DOHH2 (cell line): ENCODE data around the gene VAV2.

Experiments
- H3F3A ChIP-seq: fragments of 200-600 bp; sonication (generic), shearing (Covaris generic); 2 replicates; pipeline ENCODE4 v1.6.0; 2016; ENCODE audit warnings: antibody characterized with exemption, mild to moderate bottlenecking; ENCODE audit not compliant: control insufficient read depth, insufficient read depth
- H3K27ac ChIP-seq: fragments of 200-600 bp; sonication (generic); 2 replicates; pipeline ENCODE4 v1.5.1; 2014; ENCODE audit warnings: low read depth, mild to moderate bottlenecking, low read length, moderate library complexity
- H3K27me3 ChIP-seq: fragments of 200-600 bp; sonication (generic); 2 replicates; pipeline ENCODE4 v1.6.1; 2014; ENCODE audit warnings: mild to moderate bottlenecking, low read length, mixed read lengths; ENCODE audit not compliant: control insufficient read depth
- H3K36me3 ChIP-seq: fragments of 200-600 bp; sonication (generic); 2 replicates; pipeline ENCODE4 v1.6.1; 2014; ENCODE audit warnings: mild to moderate bottlenecking, low read length, moderate library complexity, mixed read lengths; ENCODE audit not compliant: control insufficient read depth
- H3K4me1 ChIP-seq: fragments of 200-600 bp; sonication (generic); 2 replicates; pipeline ENCODE4 v1.6.1; 2014; ENCODE audit warnings: mild to moderate bottlenecking, low read length, mixed read lengths; ENCODE audit not compliant: control insufficient read depth
- H3K4me2 ChIP-seq: fragments of 200-600 bp; sonication (generic); 2 replicates; pipeline ENCODE4 v1.6.0; 2014; ENCODE audit warnings: mild to moderate bottlenecking, low read length, moderate library complexity
- H3K4me3 ChIP-seq: fragments of 200-600 bp; sonication (generic); 2 replicates; pipeline ENCODE4 v1.5.1; 2014; ENCODE audit warnings: mild to moderate bottlenecking, low read length, mixed read lengths
- H3K79me2 ChIP-seq: fragments of 200-600 bp; sonication (generic); 2 replicates; pipeline ENCODE4 v1.6.1; 2014; ENCODE audit warnings: mild to moderate bottlenecking, low read length, mixed read lengths; ENCODE audit not compliant: control insufficient read depth
- H3K9me2 ChIP-seq: fragments of 200-600 bp; sonication (generic); replicated peaks from 2 replicates; pipeline ENCODE4 v1.6.1; 2014; ENCODE audit warnings: mild to moderate bottlenecking, low read length, mixed read lengths; ENCODE audit not compliant: control insufficient read depth
- H3K9me3 ChIP-seq: fragments of 200-600 bp; sonication (generic); 2 replicates; pipeline ENCODE4 v1.6.1; 2014; ENCODE audit warnings: antibody characterized with exemption, low read length, mixed read lengths; ENCODE audit not compliant: control insufficient read depth, insufficient read depth
- H4K20me1 ChIP-seq: fragments of 200-600 bp; sonication (generic); 2 replicates; pipeline ENCODE4 v1.6.0; 2014; ENCODE audit warnings: low read depth, mild to moderate bottlenecking, antibody characterized with exemption, low read length, moderate library complexity; ENCODE audit not compliant: control insufficient read depth, insufficient read depth
- EZH2phosphoT487 ChIP-seq: fragments of 200-600 bp; sonication (generic); IDR thresholded peaks from 2 replicates; pipeline ENCODE4 v1.6.1; 2017; ENCODE audit warnings: borderline replicate concordance, mild to moderate bottlenecking, antibody characterized with exemption, low read length, moderate library complexity, mixed read lengths
- TF ChIP-seq, protein P1 (sequence below): fragments of 200-600 bp; sonication (generic); IDR thresholded peaks from one replicate; pipeline ENCODE4 v1.5.1; 2014; ENCODE audit warnings: antibody characterized with exemption, mild to moderate bottlenecking, low read depth, low read length; ENCODE audit not compliant: poor library complexity, severe bottlenecking

The VAV2 gene

DNA sequence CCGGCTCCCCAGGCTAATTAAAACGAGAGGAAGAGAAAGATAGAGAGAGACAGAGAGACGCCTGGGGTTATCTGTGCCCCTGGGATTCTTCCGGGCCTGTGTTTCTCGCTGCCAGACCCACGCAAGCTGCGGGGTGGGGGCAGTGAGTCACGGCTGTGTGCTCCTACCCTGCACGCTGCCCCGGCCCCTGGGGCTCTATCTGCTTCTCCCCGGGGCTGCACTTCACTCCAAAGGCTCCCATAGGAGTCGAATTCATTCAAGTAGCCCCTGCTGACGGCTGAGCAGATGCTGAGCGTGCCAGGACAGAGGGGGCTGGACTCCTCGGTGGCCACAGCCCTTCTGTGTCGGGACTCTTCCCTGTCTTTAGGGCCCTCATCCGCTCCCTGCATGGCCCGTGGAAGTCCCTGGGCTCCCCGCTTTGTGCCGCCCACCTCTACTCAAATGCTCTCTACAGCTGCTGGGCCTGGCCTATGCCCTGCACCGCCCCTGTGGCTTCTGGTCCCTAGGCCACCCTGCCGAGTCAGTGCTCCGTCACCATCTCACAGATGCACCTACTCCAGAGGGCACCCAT lies 276.7 kb downstream of the VAV2 start:
- H4K20me1 ChIP-seq: no peaks in the 10 kb centered on the region
- no peaks in the 10 kb centered on the region for H3K36me3 ChIP-seq
- H3K27me3 ChIP-seq: no peaks in the 10 kb centered on the region
- no peaks in the 10 kb centered on the region for H3K79me2 ChIP-seq
- peaks cover 44% of the 10 kb centered on the region for H3K4me1 ChIP-seq
- no peak for TF ChIP-seq EZH2phosphoT487
- TF ChIP-seq, protein P1, sequence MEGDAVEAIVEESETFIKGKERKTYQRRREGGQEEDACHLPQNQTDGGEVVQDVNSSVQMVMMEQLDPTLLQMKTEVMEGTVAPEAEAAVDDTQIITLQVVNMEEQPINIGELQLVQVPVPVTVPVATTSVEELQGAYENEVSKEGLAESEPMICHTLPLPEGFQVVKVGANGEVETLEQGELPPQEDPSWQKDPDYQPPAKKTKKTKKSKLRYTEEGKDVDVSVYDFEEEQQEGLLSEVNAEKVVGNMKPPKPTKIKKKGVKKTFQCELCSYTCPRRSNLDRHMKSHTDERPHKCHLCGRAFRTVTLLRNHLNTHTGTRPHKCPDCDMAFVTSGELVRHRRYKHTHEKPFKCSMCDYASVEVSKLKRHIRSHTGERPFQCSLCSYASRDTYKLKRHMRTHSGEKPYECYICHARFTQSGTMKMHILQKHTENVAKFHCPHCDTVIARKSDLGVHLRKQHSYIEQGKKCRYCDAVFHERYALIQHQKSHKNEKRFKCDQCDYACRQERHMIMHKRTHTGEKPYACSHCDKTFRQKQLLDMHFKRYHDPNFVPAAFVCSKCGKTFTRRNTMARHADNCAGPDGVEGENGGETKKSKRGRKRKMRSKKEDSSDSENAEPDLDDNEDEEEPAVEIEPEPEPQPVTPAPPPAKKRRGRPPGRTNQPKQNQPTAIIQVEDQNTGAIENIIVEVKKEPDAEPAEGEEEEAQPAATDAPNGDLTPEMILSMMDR: no peak
- no peaks in the 10 kb centered on the region for H3K9me2 ChIP-seq
- H3K4me2 ChIP-seq: no peak overlapping the region
- H3K4me3 ChIP-seq: no peak overlapping the region
- no peaks in the 10 kb centered on the region; the same call in 1 of the 2 replicates for H3F3A ChIP-seq
- no peak overlapping the region for H3K27ac ChIP-seq
- no peaks in the 10 kb centered on the region for H3K9me3 ChIP-seq

DNA sequence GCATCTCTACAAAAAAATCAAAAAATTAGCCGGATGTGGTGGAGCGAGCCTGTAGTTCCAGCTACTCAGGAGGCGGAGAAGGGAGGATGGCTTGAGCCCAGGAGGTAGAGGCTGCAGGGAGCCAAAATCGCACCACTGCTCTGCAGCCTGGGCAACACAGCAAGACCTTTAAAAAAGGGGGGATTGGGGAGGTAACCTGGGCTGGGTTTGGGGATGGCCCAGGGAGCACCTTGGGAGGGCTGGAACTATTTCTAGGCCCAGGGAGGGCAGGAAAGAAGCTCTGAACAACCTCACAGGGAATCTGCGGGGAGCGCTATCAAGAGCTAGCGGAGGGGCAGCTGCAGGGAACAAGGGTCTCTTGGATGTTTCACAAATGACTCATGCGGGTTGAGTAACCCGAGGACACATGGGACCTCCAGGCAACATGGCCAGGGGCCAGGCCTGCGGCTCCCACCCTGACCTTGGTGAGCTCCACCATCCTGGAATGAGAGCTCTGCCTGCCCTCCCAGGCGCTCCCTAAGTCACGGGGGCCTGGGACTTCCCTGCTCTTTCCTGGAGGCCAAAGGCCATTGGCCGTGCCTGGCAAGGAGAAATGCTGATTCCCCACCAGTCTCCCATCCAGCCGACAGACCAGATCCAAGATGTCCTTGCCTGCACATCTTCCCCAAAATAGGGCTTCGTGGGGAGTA lies 277.4 kb downstream of the VAV2 start:
- H3K36me3 ChIP-seq: no peaks in the 10 kb centered on the region
- no peaks in the 10 kb centered on the region for H3K9me2 ChIP-seq
- H3K79me2 ChIP-seq: no peaks in the 10 kb centered on the region
- no peaks in the 10 kb centered on the region for H3K9me3 ChIP-seq
- H3K4me2 ChIP-seq: no peak overlapping the region
- H3F3A ChIP-seq: peaks cover 4% of the 10 kb centered on the region
- H4K20me1 ChIP-seq: no peaks in the 10 kb centered on the region
- no peak overlapping the region for H3K4me3 ChIP-seq
- H3K27ac ChIP-seq: no peak overlapping the region
- H3K4me1 ChIP-seq: peaks cover 51% of the 10 kb centered on the region
- H3K27me3 ChIP-seq: no peaks in the 10 kb centered on the region
- TF ChIP-seq EZH2phosphoT487: no peak
- TF ChIP-seq, protein P1: no peak

DNA sequence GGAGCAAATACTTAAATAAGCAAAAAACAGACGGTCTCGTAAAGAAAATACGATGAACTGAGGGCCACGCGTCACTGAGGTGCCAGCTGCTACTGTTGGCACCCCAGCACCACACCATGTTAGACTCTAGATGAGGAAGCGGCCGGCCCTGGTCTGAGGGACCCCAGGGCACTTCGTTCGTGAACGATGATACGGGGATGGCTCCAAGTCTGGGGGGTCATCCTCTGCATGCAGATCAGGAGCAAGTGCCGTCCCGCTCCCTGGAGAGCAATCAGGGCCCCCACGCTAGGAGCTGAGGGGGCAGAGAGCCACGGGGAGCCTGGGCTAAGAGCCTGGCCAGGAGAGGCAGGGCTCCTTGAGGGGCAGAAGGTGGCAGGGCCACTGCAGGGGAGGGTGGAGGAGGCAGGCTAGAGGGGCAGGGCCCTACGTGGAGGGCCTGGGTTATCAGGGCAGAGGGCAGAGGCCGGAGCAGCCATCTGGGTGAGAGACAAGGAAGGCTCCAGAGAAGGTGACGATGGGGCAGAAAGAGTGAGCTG lies 278.1 kb downstream of the VAV2 start:
- TF ChIP-seq, protein P1: no peak
- TF ChIP-seq EZH2phosphoT487: no peak
- no peaks in the 10 kb centered on the region for H3K9me2 ChIP-seq
- no peak overlapping the region for H3K27ac ChIP-seq
- H3K4me2 ChIP-seq: no peak overlapping the region
- no peaks in the 10 kb centered on the region for H3K36me3 ChIP-seq
- H3K79me2 ChIP-seq: no peaks in the 10 kb centered on the region
- no peaks in the 10 kb centered on the region for H4K20me1 ChIP-seq
- H3K4me1 ChIP-seq: peaks cover 58% of the 10 kb centered on the region
- no peak overlapping the region for H3K4me3 ChIP-seq
- no peaks in the 10 kb centered on the region for H3K9me3 ChIP-seq
- peaks cover 8% of the 10 kb centered on the region for H3F3A ChIP-seq
- no peaks in the 10 kb centered on the region for H3K27me3 ChIP-seq
